HG02763 (cell line): ENCODE results near the gene DSC3.

Experiments used
- ATAC-seq: cut with Tn5 transposase; IDR thresholded peaks from one replicate; pipeline ENCODE4 v1.9.1; 2021; ENCODE audit warnings: mild to moderate bottlenecking, moderate library complexity; ENCODE audit not compliant: unreplicated experiment

DSC3 gene

GRCh38 chr18:31042406-31043181 is at the start of gene DSC3:
Gene DSC3 (minus strand): TSS chr18:31042742. CDS start chr18:31042660, 82 bp downstream.
- no peak for ATAC-seq

GRCh38 chr18:31091350-31091749 is 48.8 kb upstream of the DSC3 start:
- no peak for ATAC-seq

GRCh38 chr18:31088532-31088931 is 46.0 kb upstream of the DSC3 start:
- ATAC-seq, result no peak

- no peak for ATAC-seq
Measured at GRCh38 chr18:31079973-31080372, 37.4 kb upstream of the DSC3 start.

- ATAC-seq, result no peak
Measured at GRCh38 chr18:31077878-31078277, 35.3 kb upstream of the DSC3 start.

GRCh38 chr18:31072175-31072574 is 29.6 kb upstream of the DSC3 start:
- ATAC-seq, result no peak

GRCh38 chr18:31070206-31070605 is 27.7 kb upstream of the DSC3 start:
- ATAC-seq, result no peak

GRCh38 chr18:31066266-31066665 is 23.7 kb upstream of the DSC3 start:
- ATAC-seq, result no peak

GRCh38 chr18:31065036-31065773 is 22.7 kb upstream of the DSC3 start:
- ATAC-seq, result no peak

GRCh38 chr18:31064130-31064529 is 21.6 kb upstream of the DSC3 start:
- peak; percentile 64 for ATAC-seq

- no peak for ATAC-seq
Measured at GRCh38 chr18:31061945-31062344, 19.4 kb upstream of the DSC3 start.

GRCh38 chr18:31058897-31059296 is 16.4 kb upstream of the DSC3 start:
- no peak for ATAC-seq

- ATAC-seq, result no peak
Measured at GRCh38 chr18:31057917-31058316, 15.4 kb upstream of the DSC3 start.

- ATAC-seq, result no peak
Measured at GRCh38 chr18:31057051-31057450, 14.5 kb upstream of the DSC3 start.

- ATAC-seq, result no peak
Measured at GRCh38 chr18:31056296-31056695, 13.8 kb upstream of the DSC3 start.

- no peak for ATAC-seq
Measured at GRCh38 chr18:31050635-31051034, 8.1 kb upstream of the DSC3 start.

GRCh38 chr18:31049189-31049588 is 6.6 kb upstream of the DSC3 start:
- no peak for ATAC-seq

- ATAC-seq, result no peak
Measured at GRCh38 chr18:31048216-31048615, 5.7 kb upstream of the DSC3 start.

- ATAC-seq, result no peak
Measured at GRCh38 chr18:31046916-31047315, 4.4 kb upstream of the DSC3 start.

- ATAC-seq, result no peak
Measured at GRCh38 chr18:31045599-31045998, 3.1 kb upstream of the DSC3 start.

GRCh38 chr18:31044926-31045325 is 2.4 kb upstream of the DSC3 start:
- ATAC-seq, result no peak

GRCh38 chr18:31043709-31044108 is 1.2 kb upstream of the DSC3 start:
- ATAC-seq, result no peak
